ENCODE measurements around the gene KDM5A. TPM values are rescaled to one million over a fixed set of nuclear protein-coding genes. Genes with fewer than 3 reads are reported as not detected.

Gene KDM5A
- total RNA-seq, 4 donors from 2014 or later, result 18.1 to 43.5 (median 25.5) TPM

GRCh38 chr12:288687-289086, 100.4 kb downstream of the KDM5A start:
- in situ Hi-C loops (cut with MboI; ENCODE audit: low sequenced_read_pairs in 4 of 4), result no loop called here
- Histone ChIP-seq H3K27ac (no peak overlapping the region), H3K36me3 (peaks cover 0 to 59% of the 10 kb centered on the region in 2 donors), H3K4me1 (no peaks in the 10 kb centered on the region), H3K4me3 (no peak overlapping the region), H3K27me3 (no peaks in the 10 kb centered on the region), H3K9me3 (no peaks in the 10 kb centered on the region)
- ATAC-seq (no peak), DNase-seq (no peak)
- TF ChIP-seq POLR2A (IDR thresholded peaks at IDR 0.05), result no peak
- TF ChIP-seq, protein P1, sequence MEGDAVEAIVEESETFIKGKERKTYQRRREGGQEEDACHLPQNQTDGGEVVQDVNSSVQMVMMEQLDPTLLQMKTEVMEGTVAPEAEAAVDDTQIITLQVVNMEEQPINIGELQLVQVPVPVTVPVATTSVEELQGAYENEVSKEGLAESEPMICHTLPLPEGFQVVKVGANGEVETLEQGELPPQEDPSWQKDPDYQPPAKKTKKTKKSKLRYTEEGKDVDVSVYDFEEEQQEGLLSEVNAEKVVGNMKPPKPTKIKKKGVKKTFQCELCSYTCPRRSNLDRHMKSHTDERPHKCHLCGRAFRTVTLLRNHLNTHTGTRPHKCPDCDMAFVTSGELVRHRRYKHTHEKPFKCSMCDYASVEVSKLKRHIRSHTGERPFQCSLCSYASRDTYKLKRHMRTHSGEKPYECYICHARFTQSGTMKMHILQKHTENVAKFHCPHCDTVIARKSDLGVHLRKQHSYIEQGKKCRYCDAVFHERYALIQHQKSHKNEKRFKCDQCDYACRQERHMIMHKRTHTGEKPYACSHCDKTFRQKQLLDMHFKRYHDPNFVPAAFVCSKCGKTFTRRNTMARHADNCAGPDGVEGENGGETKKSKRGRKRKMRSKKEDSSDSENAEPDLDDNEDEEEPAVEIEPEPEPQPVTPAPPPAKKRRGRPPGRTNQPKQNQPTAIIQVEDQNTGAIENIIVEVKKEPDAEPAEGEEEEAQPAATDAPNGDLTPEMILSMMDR (IDR thresholded peaks at IDR 0.05 in 4 of 5, conservative IDR thresholded peaks at IDR 0.05 in 1 of 5), result no peak
- intact Hi-C loops (cut with DNase I; ENCODE audit: low total_unique reads), result no loop called here

DNA sequence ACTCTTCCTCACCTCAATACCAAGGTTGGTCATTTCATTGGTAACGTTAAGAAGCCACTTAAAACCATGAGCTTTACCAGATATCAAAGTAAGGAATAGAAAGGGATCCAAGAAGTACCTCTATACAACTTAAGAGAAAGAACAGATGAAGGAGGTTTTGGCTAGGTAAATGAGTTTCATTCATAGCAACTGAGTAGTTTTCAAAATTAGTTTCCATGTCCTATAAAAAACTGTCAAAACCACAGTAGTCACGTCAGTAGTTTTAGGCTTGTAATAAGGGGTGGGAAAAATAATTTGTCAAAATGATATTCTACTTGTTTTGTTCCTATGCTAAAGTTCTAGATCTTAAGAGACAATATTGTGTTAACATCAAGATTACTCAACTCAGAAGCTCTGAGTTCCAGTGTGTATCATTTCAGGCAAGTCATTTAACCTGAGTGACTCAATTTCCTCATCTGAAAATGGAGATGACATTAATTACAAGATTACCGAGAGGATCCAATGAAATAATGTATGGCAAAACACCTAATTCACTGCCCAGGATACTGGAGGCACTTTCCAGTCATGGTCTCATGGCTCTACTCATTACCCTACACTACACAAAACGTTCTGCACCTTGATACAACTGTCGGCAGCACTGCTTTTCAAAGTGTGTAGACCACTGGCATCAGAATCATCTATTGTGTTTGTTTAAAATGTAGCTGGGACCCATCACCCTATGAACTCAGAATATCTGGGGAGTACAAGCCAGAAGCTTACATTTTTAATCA, 102.4 kb downstream of the KDM5A start:
- Histone ChIP-seq H3K36me3 (peaks cover 0 to 53% of the 10 kb centered on the region in 2 donors), H3K4me3 (no peak overlapping the region), H3K9me3 (no peaks in the 10 kb centered on the region), H3K27ac (no peak overlapping the region), H3K4me1 (no peaks in the 10 kb centered on the region), H3K27me3 (no peaks in the 10 kb centered on the region)
- no peak for DNase-seq
- intact Hi-C loops (cut with DNase I; ENCODE audit: low total_unique reads), result no loop called here
- in situ Hi-C loops (cut with MboI; ENCODE audit: low sequenced_read_pairs in 4 of 4), result no loop called here
- ATAC-seq, result no peak
- TF ChIP-seq, protein P1 (IDR thresholded peaks at IDR 0.05 in 4 of 5, conservative IDR thresholded peaks at IDR 0.05 in 1 of 5), result no peak
- TF ChIP-seq POLR2A (IDR thresholded peaks at IDR 0.05), result no peak

GRCh38 chr12:278046-278445, 111.1 kb downstream of the KDM5A start:
- Histone ChIP-seq H3K4me1 (peaks cover 0 to 9% of the 10 kb centered on the region in 2 donors), H3K9me3 (no peaks in the 10 kb centered on the region), H3K4me3 (no peak overlapping the region), H3K36me3 (peaks cover 0 to 16% of the 10 kb centered on the region in 2 donors), H3K27ac (no peak overlapping the region), H3K27me3 (no peaks in the 10 kb centered on the region)
- intact Hi-C loops (cut with DNase I; ENCODE audit: low total_unique reads) (no loop called here), in situ Hi-C loops (cut with MboI; ENCODE audit: low sequenced_read_pairs in 4 of 4) (no loop called here)
- no peak for ATAC-seq
- no peak for TF ChIP-seq POLR2A (IDR thresholded peaks at IDR 0.05)
- TF ChIP-seq, protein P1 (IDR thresholded peaks at IDR 0.05 in 4 of 5, conservative IDR thresholded peaks at IDR 0.05 in 1 of 5), result no peak
- DNase-seq, result no peak

DNA sequence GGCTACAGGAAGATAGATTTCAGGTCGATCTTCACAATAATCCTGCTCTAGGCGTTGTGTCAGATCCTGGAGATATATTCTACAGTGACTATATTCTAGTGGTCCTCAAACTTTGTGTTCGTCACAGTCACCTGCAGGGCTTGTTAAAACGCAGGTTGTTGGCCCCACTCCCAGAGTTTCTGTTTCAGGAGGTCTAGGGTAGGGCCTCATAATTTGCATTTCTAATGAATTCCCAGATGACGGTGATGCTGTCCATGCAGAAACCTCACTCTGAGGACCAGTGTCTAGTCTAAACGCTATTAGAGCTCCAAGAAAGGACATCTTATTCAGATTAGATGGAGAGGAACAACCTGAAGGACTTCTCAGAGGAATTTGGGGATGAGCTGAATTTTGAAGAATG, 113.3 kb downstream of the KDM5A start:
- in situ Hi-C loops (cut with MboI; ENCODE audit: low sequenced_read_pairs in 4 of 4), result no loop called here
- intact Hi-C loops (cut with DNase I; ENCODE audit: low total_unique reads), result no loop called here
- Histone ChIP-seq H3K27me3 (no peaks in the 10 kb centered on the region), H3K4me3 (no peak overlapping the region), H3K9me3 (no peaks in the 10 kb centered on the region), H3K36me3 (peaks cover 0 to 8% of the 10 kb centered on the region in 2 donors), H3K4me1 (peaks cover 0 to 4% of the 10 kb centered on the region in 2 donors), H3K27ac (no peak overlapping the region)
- no peak for DNase-seq
- TF ChIP-seq, protein P1 (IDR thresholded peaks at IDR 0.05 in 4 of 5, conservative IDR thresholded peaks at IDR 0.05 in 1 of 5), result no peak
- no peak for TF ChIP-seq POLR2A (IDR thresholded peaks at IDR 0.05)
- ATAC-seq, result no peak
